A549 (cell line): Measurements from ENCODE around the gene FTH1. TPM values are rescaled to one million over a fixed set of nuclear protein-coding genes. Genes with fewer than 3 reads are reported as not detected.

ENCODE experiments used
- ATAC-seq, 2 experiments: fragments of 200-7000 bp in 1 of 2; fragments of >200 bp in 1 of 2; cut with Nextera tagmentation in 1 of 2; cut with Tn5 transposase in 1 of 2; 3 replicates each; pipeline versions ENCODE4 v1.8.0 to v1.9.1; 2018 to 2020; ENCODE audit warnings: mild to moderate bottlenecking in 1 of 2, moderate library complexity in 1 of 2
- CTCF ChIA-PET: fragments of 300-600 bp; sonication (Branson Sonifier 250); formaldehyde crosslinking; extraction: SDS; loops from one replicate; lab custom pipeline; 2021; ENCODE audit warnings: antibody characterized with exemption, inconsistent platforms; lab: Yijun Ruan, JAX
- POLR2A ChIA-PET: fragments of 350-600 bp; formaldehyde crosslinking; extraction: SDS; loops from one replicate; lab custom pipeline; 2021; ENCODE audit warnings: antibody characterized with exemption, inconsistent platforms; lab: Yijun Ruan, JAX
- DNase-seq, 2 experiments: peaks; one replicate each; pipeline versions ENCODE4 v3.0.0 to v3.0.0-alpha.2; 2011 to 2016; ENCODE audit warnings: low read depth in 1 of 2, low spot score in 1 of 2
- FAIRE-seq: peaks from 2 replicates; lab custom pipeline; 2011; peaks lifted over from hg19 to GRCh38; lab: Jason Lieb, UNC
- H3K27ac ChIP-seq, 2 experiments: fragments of >200 bp; sonication (Bioruptor Twin); formaldehyde crosslinking; 3 replicates each; pipeline ENCODE4 v1.5.1; 2016 to 2017
- H3K4me1 ChIP-seq: fragments of >200 bp; sonication (Bioruptor Twin); formaldehyde crosslinking; 3 replicates; pipeline ENCODE4 v1.6.1; 2016
- H3K4me2 ChIP-seq: fragments of >200 bp; sonication (Bioruptor Twin); formaldehyde crosslinking; 3 replicates; pipeline ENCODE4 v1.6.1; 2016
- H3K4me3 ChIP-seq: fragments of >200 bp; sonication (Bioruptor Twin); formaldehyde crosslinking; 3 replicates; pipeline ENCODE4 v1.5.1; 2016
- H3K9me3 ChIP-seq: fragments of >200 bp; sonication (Bioruptor Twin); formaldehyde crosslinking; 3 replicates; pipeline ENCODE4 v1.6.1; 2016
- CBX2 ChIP-seq: fragments of 200-600 bp; sonication (generic); IDR thresholded peaks from 2 replicates; pipeline ENCODE4 v1.6.1; 2016; ENCODE audit warnings: low read depth, mild to moderate bottlenecking, borderline replicate concordance
- CBX8 ChIP-seq: fragments of 200-600 bp; sonication (generic); IDR thresholded peaks from 2 replicates; pipeline ENCODE4 v1.6.1; 2016
- CHD2 ChIP-seq: fragments of 150-350 bp; IDR thresholded peaks from 2 replicates; pipeline ENCODE4 v1.6.1; 2014; ENCODE audit warnings: low read length; ENCODE audit not compliant: partially characterized antibody
- ESRRA ChIP-seq: fragments of 150-350 bp; IDR thresholded peaks from 2 replicates; pipeline ENCODE4 v1.6.1; 2014; ENCODE audit warnings: mild to moderate bottlenecking, low read length, borderline replicate concordance
- FOSB ChIP-seq: fragments of 250-450 bp; sonication (Bioruptor Pico); IDR thresholded peaks from 2 replicates; pipeline ENCODE4 v1.5.0; 2020; ENCODE audit warnings: mild to moderate bottlenecking, moderate library complexity
- GATA3 ChIP-seq: IDR thresholded peaks from 2 replicates; pipeline ENCODE4 v1.6.1; 2012; ENCODE audit warnings: borderline replicate concordance
- HDAC2 ChIP-seq: fragments of 200-600 bp; sonication (generic); IDR thresholded peaks from 2 replicates; pipeline ENCODE4 v1.6.1; 2016
- HOXB5 ChIP-seq: fragments of 250-450 bp; sonication (Bioruptor Pico); IDR thresholded peaks from 2 replicates; pipeline ENCODE4 v1.5.0; 2020; ENCODE audit warnings: mild to moderate bottlenecking, moderate library complexity
- JUN ChIP-seq, 2 experiments: fragments of >200 bp; sonication (Bioruptor Twin); formaldehyde crosslinking; IDR thresholded peaks; 2 replicates in 1 of 2; 3 replicates in 1 of 2; pipeline ENCODE4 v1.6.1; 2016 to 2017
- JUNB ChIP-seq: fragments of >200 bp; sonication (Bioruptor Twin); formaldehyde crosslinking; IDR thresholded peaks from 2 replicates; pipeline ENCODE4 v1.6.1; 2016
- KDM5A ChIP-seq: fragments of 200-600 bp; sonication (generic); IDR thresholded peaks from 2 replicates; pipeline ENCODE4 v1.6.1; 2016; ENCODE audit warnings: antibody characterized with exemption, mild to moderate bottlenecking
- NPAS2 ChIP-seq: fragments of 250-450 bp; sonication (Bioruptor Pico); IDR thresholded peaks from 2 replicates; pipeline ENCODE4 v1.8.0; 2022; ENCODE audit warnings: mild to moderate bottlenecking, moderate library complexity, borderline replicate concordance
- POLR2A ChIP-seq: IDR thresholded peaks from 2 replicates; pipeline ENCODE4 v1.6.1; 2012; ENCODE audit warnings: mild to moderate bottlenecking, low read length
- POLR2AphosphoS2 ChIP-seq: conservative IDR thresholded peaks from 2 replicates; pipeline ENCODE4 v1.6.1; 2012; ENCODE audit warnings: low read length, improper control_type of control experiment, inconsistent platforms
- RARB ChIP-seq: fragments of 250-450 bp; sonication (Bioruptor Pico); IDR thresholded peaks from 2 replicates; pipeline ENCODE4 v1.8.0; 2021; ENCODE audit warnings: mild to moderate bottlenecking, moderate library complexity
- RNF2 ChIP-seq: fragments of 200-600 bp; sonication (generic); IDR thresholded peaks from 2 replicates; pipeline ENCODE4 v1.6.1; 2016; ENCODE audit warnings: low read depth, mild to moderate bottlenecking, antibody characterized with exemption, moderate library complexity, borderline replicate concordance
- SMC3 ChIP-seq: fragments of >200 bp; sonication (Bioruptor Twin); formaldehyde crosslinking; IDR thresholded peaks from 3 replicates; pipeline ENCODE4 v1.6.1; 2018; ENCODE audit warnings: inconsistent platforms
- SREBF2 ChIP-seq: fragments of 450-650 bp; IDR thresholded peaks from 2 replicates; pipeline ENCODE4 v1.6.1; 2014; ENCODE audit warnings: mild to moderate bottlenecking, moderate library complexity
- TFCP2L1 ChIP-seq: fragments of 250-450 bp; sonication (Bioruptor Pico); IDR thresholded peaks from 2 replicates; pipeline ENCODE4 v1.5.0; 2021; ENCODE audit warnings: mild to moderate bottlenecking
- WGBS: methylation state at CpG from one replicate; pipeline ENCODE4 v1.1.6; 2017; ENCODE audit errors: missing lambda C conversion rate; 5-methylcytosine and 5-hydroxymethylcytosine counted together
- polyA plus RNA-seq, 4 experiments: library from polyadenylated mRNA; depleted of rRNA in 3 of 4; stranded (reverse); fragments of >200 nt; fragmentation: RNase III in 1 of 4; extraction: RNeasy Plus Mini Kit Qiagen cat#74134 plus additional on column Dnase treatment in 1 of 4; gene quantifications; 2 replicates in 3 of 4; 3 replicates in 1 of 4; pipeline ENCODE4 v1.2.3, GENCODE V29; 2011 to 2017
- TF ChIP-seq, protein P1 (sequence below): fragments of >200 bp; sonication (Bioruptor Twin); formaldehyde crosslinking; IDR thresholded peaks from 3 replicates; pipeline ENCODE4 v1.6.1; 2016
- TF ChIP-seq, protein P2 (sequence below): fragments of >200 bp; sonication (Bioruptor Twin); formaldehyde crosslinking; IDR thresholded peaks from 3 replicates; pipeline ENCODE4 v1.5.1; 2016
- TF ChIP-seq, protein P3 (sequence below): fragments of 250-450 bp; sonication (Bioruptor Pico); IDR thresholded peaks from 2 replicates; pipeline ENCODE4 v1.5.0; 2020; ENCODE audit warnings: low read depth, mild to moderate bottlenecking, moderate library complexity
- TF ChIP-seq, protein P4 (sequence below): fragments of >200 bp; sonication (Bioruptor Twin); formaldehyde crosslinking; IDR thresholded peaks from 2 replicates; pipeline ENCODE4 v1.6.1; 2016

FTH1 gene
- polyA plus RNA-seq, 2 of the 4 experiments (the other 2 are of a cell fraction), result 2,791 to 13,747 TPM

DNA sequence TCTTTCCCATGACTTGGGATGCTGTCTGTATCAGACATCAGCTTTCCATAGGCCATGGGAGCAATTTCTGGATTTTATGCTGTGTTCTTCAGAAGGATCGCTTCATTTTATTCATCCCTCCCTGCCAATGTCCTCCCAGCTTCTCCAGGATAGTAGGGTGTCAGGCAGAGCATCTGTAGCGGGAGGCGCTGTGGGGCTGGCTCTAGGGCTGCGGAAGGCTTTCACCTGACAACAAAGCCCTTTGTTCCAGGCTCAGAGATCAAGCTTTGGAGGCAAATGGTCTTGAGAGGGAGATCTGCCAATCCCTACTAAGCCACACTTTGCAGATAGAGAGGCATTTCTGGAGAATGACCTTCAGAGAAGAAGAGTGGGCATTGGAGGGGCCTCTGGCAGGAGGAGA, 29.5 kb upstream of the FTH1 start:
- Histone ChIP-seq H3K27ac (peak overlapping the region in 1 of 2 experiments; percentile 46; a peak in 1 of 6 replicates), H3K4me1 (peaks cover 14% of the 10 kb centered on the region), H3K4me2 (no peak overlapping the region), H3K4me3 (no peak overlapping the region), H3K9me3 (peaks cover 19% of the 10 kb centered on the region)
- CTCF ChIA-PET, result interaction anchor here (0.9 to 2.0 kb wide), 3 partner anchors 50 to 126 kb away, joined by 3 to 7 read pairs (median 3); no protein-coding TSS in a partner anchor
- FAIRE-seq (no peak), ATAC-seq (no peak), DNase-seq (no peak)
- POLR2A ChIA-PET, result interaction anchor here (1.0 kb wide), 1 partner anchor 29 kb away, joined by 3 read pairs; no protein-coding TSS in a partner anchor
- WGBS, result 93% methylated on average over 4 of the region's 4 CpGs
- no peak for TF ChIP-seq SMC3
- TF ChIP-seq, protein P1, sequence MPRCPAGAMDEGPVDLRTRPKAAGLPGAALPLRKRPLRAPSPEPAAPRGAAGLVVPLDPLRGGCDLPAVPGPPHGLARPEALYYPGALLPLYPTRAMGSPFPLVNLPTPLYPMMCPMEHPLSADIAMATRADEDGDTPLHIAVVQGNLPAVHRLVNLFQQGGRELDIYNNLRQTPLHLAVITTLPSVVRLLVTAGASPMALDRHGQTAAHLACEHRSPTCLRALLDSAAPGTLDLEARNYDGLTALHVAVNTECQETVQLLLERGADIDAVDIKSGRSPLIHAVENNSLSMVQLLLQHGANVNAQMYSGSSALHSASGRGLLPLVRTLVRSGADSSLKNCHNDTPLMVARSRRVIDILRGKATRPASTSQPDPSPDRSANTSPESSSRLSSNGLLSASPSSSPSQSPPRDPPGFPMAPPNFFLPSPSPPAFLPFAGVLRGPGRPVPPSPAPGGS, result no peak
- TF ChIP-seq, protein P2, sequence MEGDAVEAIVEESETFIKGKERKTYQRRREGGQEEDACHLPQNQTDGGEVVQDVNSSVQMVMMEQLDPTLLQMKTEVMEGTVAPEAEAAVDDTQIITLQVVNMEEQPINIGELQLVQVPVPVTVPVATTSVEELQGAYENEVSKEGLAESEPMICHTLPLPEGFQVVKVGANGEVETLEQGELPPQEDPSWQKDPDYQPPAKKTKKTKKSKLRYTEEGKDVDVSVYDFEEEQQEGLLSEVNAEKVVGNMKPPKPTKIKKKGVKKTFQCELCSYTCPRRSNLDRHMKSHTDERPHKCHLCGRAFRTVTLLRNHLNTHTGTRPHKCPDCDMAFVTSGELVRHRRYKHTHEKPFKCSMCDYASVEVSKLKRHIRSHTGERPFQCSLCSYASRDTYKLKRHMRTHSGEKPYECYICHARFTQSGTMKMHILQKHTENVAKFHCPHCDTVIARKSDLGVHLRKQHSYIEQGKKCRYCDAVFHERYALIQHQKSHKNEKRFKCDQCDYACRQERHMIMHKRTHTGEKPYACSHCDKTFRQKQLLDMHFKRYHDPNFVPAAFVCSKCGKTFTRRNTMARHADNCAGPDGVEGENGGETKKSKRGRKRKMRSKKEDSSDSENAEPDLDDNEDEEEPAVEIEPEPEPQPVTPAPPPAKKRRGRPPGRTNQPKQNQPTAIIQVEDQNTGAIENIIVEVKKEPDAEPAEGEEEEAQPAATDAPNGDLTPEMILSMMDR, result no peak
- no peak for TF ChIP-seq POLR2AphosphoS2
- no peak for TF ChIP-seq GATA3
- no peak for TF ChIP-seq JUNB
- TF ChIP-seq CBX2, result no peak
- TF ChIP-seq, all 56 proteins: peak for 0

DNA sequence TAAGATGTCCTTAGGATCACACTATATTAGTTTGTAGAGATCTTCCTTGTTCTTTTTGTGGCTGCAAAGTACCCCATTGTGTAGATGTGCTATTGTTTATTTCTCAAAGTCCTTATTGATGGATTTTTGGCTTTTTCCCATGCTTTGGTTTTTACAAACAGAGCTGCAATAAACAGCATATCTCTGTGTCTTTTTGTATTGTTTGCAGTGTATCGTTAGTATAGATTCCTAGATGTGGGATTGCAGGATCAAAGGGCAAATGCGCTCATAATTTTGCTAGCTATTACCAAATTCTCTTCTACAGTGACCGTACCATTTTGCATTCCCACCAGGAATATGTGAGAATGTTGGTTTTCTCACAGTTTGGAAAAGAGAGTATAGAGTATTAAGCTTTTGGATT, 27.5 kb upstream of the FTH1 start:
- ChIA-PET CTCF (interaction anchor here (1.0 to 2.5 kb wide), 4 partner anchors 11 to 87 kb away, joined by 3 to 9 read pairs (median 6); no protein-coding TSS in a partner anchor), POLR2A (no interaction called here)
- TF ChIP-seq JUNB (no peak), RARB (CRISPR knock-in tag) (no peak), JUN (IDR thresholded peaks at IDR 0.05) (no peak), HOXB5 (CRISPR knock-in tag) (no peak), HDAC2 (no peak), NPAS2 (no peak), ESRRA (no peak), TFCP2L1 (CRISPR knock-in tag) (no peak), CHD2 (no peak), RNF2 (no peak), SREBF2 (no peak), POLR2AphosphoS2 (no peak), FOSB (CRISPR knock-in tag) (no peak), CBX8 (no peak), POLR2A (no peak), KDM5A (no peak)
- TF ChIP-seq, protein P3, sequence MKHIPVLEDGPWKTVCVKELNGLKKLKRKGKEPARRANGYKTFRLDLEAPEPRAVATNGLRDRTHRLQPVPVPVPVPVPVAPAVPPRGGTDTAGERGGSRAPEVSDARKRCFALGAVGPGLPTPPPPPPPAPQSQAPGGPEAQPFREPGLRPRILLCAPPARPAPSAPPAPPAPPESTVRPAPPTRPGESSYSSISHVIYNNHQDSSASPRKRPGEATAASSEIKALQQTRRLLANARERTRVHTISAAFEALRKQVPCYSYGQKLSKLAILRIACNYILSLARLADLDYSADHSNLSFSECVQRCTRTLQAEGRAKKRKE (CRISPR knock-in tag), result no peak
- TF ChIP-seq, protein P4, sequence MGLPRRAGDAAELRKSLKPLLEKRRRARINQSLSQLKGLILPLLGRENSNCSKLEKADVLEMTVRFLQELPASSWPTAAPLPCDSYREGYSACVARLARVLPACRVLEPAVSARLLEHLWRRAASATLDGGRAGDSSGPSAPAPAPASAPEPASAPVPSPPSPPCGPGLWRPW, result no peak
- TF ChIP-seq, all 56 proteins: peak for 0
- FAIRE-seq (no peak), DNase-seq (no peak), ATAC-seq (no peak)
- H3K4me3 ChIP-seq, result no peak overlapping the region
- WGBS, result 75% methylated on average over 3 of the region's 3 CpGs
- H3K9me3 ChIP-seq, result peaks cover 16% of the 10 kb centered on the region
- H3K4me2 ChIP-seq, result no peak overlapping the region
- no peaks in the 10 kb centered on the region for H3K4me1 ChIP-seq
- H3K27ac ChIP-seq, result no peak overlapping the region
